NOMO-1 treated with dmso at 0.1 percent for 144 hours (cell line): Measurements from ENCODE around the gene ARFGAP1.

ENCODE experiments used
- DNase-seq: peaks from one replicate; lab custom pipeline; 2025; ENCODE audit not compliant: unreplicated experiment; lab: John Stamatoyannopoulos, UW

Gene ARFGAP1

DNA sequence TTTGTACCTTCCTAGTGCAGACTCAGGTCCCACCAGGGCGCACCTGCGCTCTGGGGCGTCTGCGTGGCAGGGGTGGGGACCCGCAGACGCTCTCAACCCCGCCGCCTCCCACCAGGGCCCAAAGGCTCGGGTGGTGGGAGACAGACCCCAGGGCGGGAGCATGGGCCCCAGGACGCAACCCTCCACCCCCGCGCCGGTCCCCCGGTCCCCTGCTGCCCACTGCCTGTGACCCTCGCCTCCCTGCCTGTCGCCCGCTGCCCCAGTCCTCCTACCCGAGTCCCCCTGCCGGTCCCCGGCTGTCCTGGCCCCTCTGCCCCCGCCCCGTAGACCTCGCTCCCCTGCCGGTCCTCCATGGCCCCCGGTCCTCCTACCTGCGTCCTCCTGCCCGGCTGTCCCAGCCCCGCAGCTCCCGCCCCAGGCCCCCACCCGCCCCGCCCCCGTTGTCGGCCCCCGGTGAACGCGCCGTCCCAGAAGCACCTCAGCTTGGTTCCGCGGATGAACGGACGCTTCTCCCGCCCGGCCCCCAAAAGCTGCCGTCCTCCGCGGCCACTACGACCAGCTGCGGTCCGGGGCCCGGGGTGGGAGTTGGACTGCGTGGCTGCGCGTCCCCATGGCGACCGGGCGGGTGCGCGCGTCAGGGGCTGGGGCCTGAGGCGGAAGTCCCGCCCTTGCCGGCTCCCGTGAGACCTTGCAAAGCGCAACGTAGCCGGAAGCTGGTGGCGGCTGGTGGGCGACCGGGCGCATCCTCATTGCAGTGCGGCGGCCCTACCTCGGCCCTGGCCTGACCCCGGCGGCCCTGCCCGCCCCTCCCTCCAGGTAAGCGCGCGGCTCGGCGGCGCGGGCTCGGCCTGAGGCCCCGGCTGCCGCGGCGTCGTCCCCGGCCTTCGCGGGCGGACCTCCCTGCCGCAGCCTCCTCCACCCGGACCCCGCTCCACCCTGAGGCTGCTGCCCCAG lies at the start of gene ARFGAP1:
TSS of gene ARFGAP1 (plus strand) at position 709 of the 954 bp plus-strand sequence. CDS start 2,768 bp downstream, outside the sequence.
- DNase-seq: peak; percentile 85

DNA sequence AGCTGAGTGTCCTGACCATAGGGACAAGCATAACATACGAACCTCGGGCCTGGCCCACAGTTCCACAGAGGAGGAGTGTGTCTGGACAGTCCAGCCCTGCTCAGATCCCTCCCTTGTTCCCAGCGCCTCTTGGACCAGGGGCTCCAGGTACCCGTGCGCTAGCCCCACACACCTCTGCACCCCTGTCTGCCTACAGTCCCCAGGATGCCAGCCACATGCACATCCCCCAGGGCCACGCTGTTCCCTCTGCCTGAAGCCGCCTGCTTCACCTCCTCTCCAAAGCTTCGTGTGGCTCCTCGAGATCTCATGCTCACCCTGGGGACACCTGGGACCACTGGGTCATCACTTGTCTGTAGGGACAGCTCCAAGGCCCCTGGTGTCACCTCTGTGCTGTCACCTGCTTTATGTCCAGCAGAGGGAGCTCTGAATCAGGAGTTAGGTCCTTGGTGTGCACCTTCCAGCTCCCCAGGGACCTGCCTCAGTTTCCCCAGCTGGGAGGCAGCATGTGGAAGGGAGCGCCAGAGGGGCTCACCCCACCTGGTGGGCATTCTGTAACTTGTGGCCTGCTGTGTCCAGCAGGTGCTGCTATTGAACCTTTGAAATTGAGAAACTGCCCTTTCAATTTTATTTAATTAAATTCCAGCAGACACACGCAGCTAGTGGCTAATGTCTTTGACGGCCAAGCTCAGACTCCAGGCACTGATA lies 49.3 kb upstream of the ARFGAP1 start:
- no peak for DNase-seq

DNA sequence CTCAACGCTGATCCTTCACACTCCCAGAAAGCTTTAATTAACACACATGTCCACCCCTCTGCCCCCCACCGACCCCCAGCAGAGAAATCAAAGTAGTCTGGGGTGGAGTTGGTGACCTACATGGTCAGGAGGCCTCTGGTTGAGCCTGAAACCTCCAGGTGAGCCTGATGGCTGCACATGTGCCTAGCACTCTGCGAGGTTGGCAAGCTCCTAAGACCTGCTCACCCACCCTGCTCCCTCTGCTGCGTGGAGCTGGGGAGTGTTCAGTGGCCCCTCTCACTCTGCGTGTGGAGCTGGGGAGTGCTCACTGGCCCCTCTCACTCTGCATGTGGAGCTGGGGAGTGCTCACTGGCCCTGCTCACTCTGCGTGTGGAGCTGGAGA lies 48.8 kb upstream of the ARFGAP1 start:
- no peak for DNase-seq

DNA sequence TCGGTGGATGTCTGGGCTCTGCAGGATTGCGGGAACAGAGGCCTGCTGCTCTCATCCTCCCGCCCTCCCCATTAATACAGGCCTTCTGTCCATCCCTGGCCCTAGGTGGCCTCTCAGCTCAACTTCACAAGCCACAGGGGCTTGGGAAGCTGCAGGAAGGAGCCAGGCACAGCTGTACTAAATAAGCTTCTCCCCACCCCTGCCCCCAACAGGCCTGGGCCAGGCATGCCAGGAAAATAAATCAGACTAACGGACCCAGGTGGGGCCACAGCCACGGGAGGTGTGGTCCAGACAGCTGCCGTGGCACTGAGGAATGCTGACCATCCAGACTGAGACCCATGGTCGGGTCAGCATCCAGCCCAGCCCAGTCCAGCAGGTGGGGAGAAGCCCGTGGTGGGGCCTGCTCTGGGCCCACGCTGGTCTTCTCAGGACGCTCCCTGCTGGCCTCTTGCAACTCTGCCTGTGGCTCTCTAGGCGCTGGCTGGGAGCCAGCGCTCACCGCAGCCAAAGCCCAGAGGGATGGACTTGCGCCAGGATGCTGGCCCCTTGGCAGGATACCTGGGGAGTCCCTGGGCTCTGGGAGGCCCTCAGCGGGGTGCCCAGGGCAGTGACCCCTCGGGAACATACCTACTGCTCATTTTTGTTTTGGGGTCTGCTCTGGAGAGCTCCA lies 48.1 kb upstream of the ARFGAP1 start:
- no peak for DNase-seq

DNA sequence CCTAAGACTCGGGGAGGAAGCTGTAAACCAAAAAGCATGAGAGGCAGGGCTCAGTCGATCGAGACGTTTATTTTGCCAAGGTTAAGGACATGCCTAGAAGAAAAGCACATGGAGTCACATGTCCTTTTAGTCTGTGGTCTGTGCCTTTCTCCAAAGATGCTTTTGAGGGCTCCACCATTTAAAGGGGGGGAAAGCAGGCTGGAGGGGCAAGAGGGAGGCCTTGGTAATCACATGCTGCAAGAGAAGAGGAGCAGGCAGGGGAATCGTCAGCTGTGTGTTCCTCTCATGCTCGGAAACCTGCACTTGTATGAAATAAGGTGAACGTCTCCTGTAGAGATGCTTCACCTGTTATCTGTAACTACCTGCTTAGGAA lies 47.5 kb upstream of the ARFGAP1 start:
- no peak for DNase-seq

DNA sequence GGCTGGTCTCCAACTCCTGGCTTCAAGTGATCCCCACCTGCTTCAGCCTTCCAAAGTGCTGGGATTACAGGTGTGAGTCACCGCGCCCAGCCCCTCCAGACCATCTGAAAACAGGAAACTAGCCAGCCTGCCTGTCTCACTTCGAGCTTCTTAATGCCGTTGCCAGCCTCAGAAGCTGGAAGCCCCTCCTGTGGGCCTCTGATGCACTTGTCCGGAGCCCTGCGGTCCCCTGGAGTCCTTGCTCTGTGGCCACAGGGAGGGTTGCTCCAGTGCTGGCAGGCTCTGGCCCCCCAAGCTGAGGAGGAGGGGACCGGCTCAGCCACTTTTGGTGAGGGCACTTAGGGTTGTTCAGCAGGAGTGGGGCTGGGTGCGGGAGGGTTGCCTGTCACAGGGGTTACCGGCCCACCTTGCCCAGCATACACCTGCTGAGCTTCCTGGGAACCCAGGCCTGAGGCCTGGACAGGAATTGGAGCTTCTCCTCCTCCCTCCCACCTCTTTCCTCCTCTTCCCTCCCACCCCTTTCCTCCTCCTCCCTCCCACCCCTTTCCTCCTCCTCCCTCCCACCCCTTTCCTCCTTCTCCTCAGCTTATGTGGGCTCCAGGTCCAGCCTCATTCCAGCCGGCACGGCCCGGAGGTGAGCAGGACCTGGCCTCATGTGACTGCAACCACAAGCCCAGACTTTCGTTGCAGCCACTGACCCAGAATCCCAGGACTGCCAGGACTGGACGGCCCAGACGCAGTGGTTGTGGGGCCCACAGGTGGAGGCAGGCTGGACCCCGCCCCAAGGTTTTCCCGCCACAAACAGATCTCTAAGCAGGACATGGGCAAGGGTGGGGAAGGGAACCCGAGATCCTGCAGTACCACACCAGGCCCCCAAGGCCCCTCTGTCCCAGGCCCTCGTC lies 46.3 kb upstream of the ARFGAP1 start:
- DNase-seq: no peak

DNA sequence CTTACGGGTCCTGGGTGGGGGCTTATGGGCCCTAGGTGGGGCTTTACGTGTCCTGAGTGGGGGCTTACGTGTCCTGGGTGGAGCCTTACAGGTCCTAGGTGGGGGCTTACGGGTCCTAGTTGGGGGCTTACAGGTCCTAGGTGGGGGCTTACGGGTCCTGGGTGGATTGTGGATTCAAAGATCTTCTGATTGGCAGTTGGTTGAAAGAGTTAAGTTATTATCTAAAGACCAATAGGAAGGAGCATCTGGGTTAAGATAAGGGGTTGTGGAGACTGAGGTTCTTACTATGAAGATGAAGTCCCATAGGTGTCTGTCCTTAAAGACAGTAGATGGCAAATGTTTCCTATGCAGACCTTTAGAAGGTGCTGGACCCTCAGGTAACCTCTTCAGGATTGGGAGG lies 45.4 kb upstream of the ARFGAP1 start:
- DNase-seq: no peak

DNA sequence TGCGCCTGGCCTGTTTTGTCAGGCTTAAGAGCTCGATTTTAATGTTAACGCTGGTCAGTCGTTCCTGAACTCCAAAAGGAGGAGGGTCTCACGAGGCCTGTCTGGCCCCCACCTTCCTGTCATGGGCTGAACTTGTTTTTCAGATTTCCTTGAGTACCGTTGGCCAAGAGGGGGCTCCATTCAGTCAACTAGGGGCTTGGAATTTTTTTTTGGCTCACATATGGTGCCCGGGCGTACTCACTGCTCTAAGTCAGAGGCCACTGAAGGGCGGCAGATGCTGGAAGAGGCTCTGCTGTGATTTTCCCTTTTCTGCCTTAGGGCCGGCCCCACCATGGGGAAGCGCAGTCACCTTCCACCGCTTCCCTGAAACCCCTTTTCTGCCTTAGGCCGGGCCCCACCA lies 43.8 kb upstream of the ARFGAP1 start:
- DNase-seq: no peak

DNA sequence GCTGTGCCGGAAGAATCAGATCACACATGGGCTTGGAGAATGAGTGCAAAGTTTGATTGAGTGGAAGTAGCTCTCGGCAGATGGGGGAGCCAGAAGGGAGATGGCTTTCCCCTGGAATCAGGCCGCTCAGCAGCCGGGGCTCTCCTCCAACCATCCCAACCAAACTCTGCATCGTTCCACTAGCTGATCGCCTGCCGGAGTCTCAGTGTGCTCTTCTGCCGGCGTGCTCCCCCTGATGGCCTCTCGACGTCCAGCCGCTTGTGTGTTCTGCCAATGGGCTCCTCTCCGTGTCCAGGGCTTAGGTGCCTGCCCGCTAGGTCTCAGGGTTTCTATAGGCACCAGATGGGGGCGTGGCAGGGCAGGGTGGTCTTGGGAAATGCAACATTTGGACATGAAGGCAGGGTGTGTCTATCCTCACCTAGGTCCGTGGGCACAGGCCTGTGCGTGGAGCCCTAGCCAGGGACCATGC lies 41.8 kb upstream of the ARFGAP1 start:
- no peak for DNase-seq

DNA sequence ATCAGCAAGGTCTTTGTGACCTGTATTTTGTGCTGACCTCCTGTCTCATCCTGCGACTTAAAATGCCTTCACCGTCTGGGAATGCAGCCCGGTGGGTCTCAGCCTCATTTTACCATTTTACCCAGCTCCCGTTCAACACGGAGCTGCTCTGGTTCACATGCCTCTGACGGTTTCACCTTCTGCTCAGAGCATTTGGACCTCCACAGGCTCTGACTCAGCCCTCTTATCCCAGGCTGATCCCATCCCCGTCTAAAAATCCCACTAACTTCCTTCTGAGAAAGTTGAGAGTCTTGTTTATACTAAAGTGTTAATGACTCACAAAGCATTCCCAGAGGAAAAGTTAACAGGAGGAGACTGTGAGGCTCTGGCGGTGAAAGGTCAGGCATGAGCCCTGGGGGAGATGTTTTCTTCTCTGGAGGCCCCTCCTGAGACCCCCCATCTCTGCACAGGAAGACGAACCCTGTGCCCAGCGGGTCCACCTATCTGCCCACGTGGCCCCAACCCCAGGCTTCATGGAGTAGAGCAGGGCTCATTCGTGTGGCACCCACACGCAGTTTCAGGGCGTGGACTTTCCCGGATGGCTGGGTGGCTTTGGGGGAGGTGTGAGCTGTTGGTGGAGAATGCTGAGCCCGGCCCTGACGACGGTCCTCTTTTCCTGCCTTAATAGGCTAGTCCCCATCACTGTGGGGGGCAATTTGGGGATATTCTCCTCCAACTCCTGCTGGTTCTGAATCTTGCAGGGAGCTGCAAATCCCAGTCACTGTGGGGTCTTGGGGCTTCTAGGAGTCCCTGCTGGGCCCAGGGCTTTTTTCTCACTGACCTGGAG lies 40.2 kb upstream of the ARFGAP1 start:
- DNase-seq: no peak

DNA sequence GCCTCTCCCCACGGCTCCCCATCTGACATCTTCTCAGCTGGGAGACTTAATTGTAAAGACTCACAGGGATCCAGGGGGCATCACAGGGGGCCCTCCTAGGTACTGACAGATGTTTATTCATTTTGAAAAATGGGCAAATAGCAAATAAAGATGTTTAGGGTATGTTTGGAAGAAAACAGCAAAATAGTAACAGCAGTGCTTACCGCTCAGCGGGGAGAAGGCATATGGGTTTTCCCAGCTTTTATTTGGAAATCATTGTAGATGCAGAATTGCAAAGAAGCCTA lies 39.6 kb upstream of the ARFGAP1 start:
- no peak for DNase-seq

DNA sequence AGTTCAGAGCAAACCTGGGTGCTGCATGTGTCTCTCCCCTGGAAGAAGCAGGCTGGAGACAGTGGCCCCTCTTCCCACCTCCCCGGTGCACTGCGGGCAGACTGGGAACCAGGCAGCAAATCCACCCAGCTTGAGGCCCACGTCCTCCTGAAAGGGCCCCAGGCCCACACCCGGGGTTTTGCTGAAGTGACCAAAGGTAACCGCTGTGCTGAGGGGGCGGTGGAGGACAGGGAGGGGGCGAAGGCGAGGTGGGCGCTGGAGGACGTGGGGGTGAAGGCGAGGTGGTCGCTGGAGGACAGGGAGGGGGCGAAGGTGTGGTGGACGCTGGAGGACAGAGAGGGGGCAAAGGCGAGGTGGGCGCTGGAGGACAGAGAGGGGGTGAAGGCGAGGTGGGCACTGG lies 38.7 kb upstream of the ARFGAP1 start:
- DNase-seq: no peak

DNA sequence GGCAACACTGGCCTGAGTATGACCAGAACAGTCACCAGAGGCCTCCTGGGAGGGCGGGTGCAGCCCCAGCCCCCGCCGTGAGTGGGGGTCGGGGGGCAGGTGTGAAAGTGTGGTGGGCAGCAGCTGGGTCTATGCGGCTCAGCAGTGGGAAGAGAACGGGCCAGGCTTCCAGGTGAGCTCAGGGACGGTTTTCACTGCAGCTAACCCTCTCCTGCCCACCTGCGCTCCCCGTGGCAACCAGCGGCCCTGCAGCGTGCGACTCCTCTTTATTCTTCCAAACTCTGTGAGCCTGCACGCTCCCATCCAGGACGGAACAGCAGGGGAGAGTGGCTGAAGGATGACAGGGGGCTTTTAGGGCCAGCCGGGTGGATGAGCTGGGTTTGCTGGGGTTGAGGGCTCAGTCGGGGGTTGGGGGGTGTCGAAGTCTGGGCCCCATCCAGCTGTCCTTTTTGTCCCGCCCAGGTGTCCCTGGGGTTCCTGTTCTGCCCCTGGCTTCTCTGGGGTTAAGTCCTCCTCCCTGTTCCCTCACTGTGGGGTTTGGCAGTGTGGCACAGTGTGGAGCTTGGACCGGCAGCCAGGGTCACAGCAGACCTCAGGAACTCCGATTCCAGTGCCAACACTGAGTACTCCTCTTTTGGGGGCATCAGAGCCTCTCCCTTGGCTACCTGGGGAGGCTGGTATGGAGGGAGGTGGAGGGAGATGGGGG lies 37.8 kb upstream of the ARFGAP1 start:
- no peak for DNase-seq

DNA sequence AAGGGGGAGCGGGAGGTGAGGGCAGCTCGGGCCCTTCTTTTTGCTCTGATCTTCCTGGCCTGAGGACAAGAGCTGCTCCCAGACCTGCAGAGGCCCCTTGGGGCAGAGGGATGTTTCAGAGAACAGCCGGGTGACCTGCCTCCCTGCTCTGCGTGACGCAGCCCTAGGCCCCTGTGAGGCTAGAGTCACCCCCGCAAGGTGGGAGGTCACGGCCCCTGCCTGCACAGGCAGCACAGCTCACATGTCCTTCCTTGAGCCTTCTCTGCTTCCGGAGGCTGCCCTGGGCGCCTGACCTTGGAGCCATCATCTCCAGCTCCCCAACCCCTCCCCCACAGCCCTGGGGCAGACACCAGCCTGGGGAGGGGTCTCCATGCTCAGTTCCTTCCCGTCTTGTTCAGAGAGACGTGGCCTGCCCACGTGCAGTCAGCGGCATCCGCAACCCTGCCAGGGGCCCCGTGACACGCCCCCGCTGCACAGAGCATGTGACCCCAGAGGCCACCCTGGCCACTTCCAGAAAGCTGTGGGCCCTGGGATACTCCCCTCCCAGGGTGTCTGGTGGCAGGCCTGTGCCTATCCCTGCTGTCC lies 37.1 kb upstream of the ARFGAP1 start, which contains the start of gene BIRC7:
TSS of gene BIRC7 (plus strand) at position 507 of the 585 bp plus-strand sequence. CDS start 192 bp downstream, outside the sequence.
- DNase-seq: no peak

DNA sequence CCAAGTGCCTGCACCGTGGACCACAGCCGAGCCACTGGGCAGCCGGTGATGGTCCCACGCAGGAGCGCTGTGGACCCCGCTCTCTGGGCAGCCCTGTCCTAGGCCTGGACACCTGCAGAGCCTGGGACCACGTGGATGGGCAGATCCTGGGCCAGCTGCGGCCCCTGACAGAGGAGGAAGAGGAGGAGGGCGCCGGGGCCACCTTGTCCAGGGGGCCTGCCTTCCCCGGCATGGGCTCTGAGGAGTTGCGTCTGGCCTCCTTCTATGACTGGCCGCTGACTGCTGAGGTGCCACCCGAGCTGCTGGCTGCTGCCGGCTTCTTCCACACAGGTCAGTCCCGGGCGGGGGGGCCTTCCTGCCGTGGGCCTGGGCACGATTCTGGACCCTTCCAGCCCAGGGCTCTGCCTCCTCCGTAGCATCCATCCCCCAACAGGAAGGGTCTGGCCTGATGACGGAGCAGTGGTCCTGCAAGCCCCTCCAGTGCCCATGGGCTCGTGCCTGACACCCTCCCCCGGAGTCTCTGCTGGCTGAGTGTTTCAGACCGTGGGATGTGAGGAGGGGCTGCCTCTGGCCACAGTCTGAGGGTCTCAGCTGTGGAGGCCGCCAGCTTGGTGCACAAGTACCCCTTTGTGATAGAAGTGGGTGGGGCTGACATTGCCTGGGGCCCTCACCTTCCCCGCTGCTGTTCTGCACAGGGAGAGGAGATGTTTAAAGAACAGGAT lies 36.3 kb upstream of the ARFGAP1 start:
- DNase-seq: no peak

DNA sequence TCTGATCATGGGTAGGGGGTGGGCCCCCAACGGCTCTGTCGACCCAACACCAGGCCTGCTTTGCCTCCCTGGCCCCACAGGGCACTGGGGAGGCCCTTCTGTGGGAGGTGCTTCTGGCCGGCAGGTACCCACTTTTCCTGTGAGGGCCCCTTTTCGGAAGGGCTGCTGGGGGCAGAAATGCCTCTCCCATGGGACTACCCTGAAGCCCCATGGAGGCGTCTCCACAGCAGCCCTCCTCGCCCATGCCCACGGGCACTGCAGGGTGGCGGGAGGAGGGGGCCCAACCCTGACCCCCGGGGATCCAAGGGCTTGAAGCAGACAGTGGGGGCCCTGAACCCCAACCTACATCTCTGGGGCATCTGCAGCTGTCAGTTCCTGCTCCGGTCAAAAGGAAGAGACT lies 34.6 kb upstream of the ARFGAP1 start:
- DNase-seq: no peak

DNA sequence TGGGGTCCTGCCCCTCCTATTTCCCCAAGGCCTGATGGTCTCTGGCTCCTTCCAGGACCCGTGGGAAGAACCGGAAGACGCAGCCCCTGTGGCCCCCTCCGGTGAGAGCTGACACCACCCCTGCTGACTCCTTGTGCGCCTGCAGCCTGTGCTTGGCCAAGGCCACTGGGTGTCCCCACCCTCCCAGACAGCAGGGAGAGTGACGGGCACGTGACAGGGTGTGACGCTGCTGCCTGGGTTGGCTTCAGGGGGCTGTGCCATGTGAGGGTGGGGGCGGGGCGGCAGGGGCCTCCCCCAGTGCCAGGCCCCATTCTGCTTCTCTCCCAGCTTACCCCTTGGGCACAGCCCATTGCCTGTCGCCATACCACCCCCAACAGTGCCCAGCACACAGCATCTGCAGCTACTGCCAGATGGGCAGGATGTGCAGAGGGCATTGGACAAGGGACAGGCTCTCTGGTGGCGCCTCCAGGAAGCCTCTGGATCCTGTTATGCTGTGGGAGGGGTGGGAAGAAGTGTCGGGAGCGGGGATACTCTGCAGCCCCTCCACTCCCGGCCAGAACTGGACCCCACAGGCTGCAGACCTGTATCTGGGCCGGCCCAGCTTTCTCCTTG lies 34.0 kb upstream of the ARFGAP1 start:
- no peak for DNase-seq

DNA sequence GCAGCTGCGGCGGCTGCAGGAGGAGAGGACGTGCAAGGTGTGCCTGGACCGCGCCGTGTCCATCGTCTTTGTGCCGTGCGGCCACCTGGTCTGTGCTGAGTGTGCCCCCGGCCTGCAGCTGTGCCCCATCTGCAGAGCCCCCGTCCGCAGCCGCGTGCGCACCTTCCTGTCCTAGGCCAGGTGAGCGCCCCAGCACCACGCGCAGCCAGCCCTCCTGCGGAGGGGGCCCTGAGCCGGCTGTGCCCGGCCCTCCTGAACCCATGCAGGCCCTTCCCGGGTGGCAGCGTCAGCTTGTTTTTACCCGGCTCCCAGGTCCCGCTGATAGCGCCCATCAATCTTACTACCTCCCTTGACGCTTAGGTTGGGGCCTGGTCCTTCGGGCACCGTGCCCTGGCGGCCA lies 33.2 kb upstream of the ARFGAP1 start:
- DNase-seq: no peak
